Activated CD4-positive, alpha-beta T cell treated with anti-CD3 and anti-CD28 coated beads for 36 hours (primary cell): Measurements from ENCODE around the gene PLD5. TPM values are rescaled to one million over a fixed set of nuclear protein-coding genes. Genes with fewer than 3 reads are reported as not detected.

Source experiments
- ATAC-seq: fragments of 200-7000 bp; cut with Tn5 transposase; one replicate; pipeline ENCODE4 v1.10.0; 2021; ENCODE audit warnings: mild to moderate bottlenecking, moderate library complexity
- CTCF ChIA-PET: fragments of 350-600 bp; sonication (Branson Sonifier 250); formaldehyde crosslinking; loops from one replicate; lab custom pipeline; 2021; ENCODE audit warnings: antibody characterized with exemption; lab: Charles Lee
- POLR2A ChIA-PET: fragments of 350-600 bp; sonication (Branson Sonifier 250); formaldehyde crosslinking; loops from one replicate; lab custom pipeline; 2021; ENCODE audit warnings: antibody characterized with exemption, inconsistent platforms; lab: Charles Lee
- DNase-seq: peaks from one replicate; pipeline ENCODE4 v3.0.0-alpha.2; 2020
- H3K27ac Mint-ChIP-seq: one replicate; pipeline ENCODE4 v1.8.0; 2021; ENCODE audit warnings: mixed read lengths
- H3K27me3 Mint-ChIP-seq: one replicate; pipeline ENCODE4 v1.8.0; 2021; ENCODE audit warnings: mixed read lengths
- H3K36me3 Mint-ChIP-seq: one replicate; pipeline ENCODE4 v1.8.0; 2021; ENCODE audit warnings: low read depth, mixed read lengths
- H3K4me1 Mint-ChIP-seq: one replicate; pipeline ENCODE4 v1.8.0; 2021; ENCODE audit warnings: mixed read lengths
- H3K4me3 Mint-ChIP-seq: one replicate; pipeline ENCODE4 v1.8.0; 2021; ENCODE audit warnings: mild to moderate bottlenecking, moderate library complexity, mixed read lengths
- H3K9me3 Mint-ChIP-seq: one replicate; pipeline ENCODE4 v1.8.0; 2021; ENCODE audit warnings: low read depth, mixed read lengths
- intact Hi-C, 2 experiments: fragments of 100-400 bp; cut with DNase I in 1 of 2; cut with micrococcal nuclease in 1 of 2; formaldehyde crosslinking; loops; one replicate each; pipeline versions ENCODE4 v1.14.2 to v1.15.1; 2022 to 2024; cut with DNase I, micrococcal nuclease
- total RNA-seq, 2 experiments: library from RNA; stranded (reverse); gene quantifications; one replicate each; pipeline ENCODE4 v1.2.3, GENCODE V29; 2021

The PLD5 gene
- total RNA-seq, 2 experiments from 2014 or later = not detected

DNA sequence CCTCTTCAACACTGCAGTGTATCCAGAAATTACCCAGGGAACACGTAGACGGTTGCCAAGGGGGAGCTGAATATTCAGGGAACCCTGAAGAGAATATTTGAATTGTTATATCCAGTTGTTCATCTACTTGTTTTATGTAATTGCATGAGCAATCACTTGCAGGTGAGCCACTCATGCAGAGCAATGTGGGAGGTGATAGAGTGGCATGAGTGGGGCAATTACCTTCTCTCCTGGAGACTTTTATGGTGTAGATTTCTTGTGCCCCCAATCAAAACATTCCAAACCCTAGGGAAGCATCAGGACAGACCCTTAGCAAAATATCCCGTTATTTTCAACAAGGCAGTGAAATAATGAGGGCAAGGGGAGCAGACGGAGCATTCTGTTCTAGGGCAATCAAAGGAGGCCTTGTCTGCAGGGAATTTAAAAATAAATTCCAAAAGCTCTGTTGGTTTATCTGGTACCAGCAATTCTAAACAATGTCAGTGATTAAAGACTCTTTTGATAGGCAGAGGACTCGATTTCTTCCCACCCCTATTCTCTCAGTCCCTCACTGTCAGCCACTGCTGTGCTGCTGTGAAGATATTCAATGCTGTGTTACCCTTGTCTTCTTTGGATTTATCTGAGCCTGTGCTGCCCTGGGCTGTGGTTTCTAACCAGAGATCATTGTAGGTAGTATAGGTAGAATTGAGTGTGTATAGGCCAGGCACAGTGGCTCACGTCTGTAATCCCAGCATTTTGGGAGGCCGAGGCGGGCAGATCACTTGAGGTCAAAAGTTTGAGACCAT, 345.4 kb downstream of the PLD5 start:
- Mint-ChIP-seq H3K27me3 (no peaks in the 10 kb centered on the region), H3K4me1 (no peaks in the 10 kb centered on the region), H3K36me3 (no peaks in the 10 kb centered on the region), H3K9me3 (peaks cover 3% of the 10 kb centered on the region), H3K4me3 (no peak overlapping the region), H3K27ac (no peak overlapping the region)
- DNase-seq (no peak), ATAC-seq (no peak)
- CTCF ChIA-PET = no interaction called here
- intact Hi-C loops = no loop called here
- POLR2A ChIA-PET = no interaction called here

DNA sequence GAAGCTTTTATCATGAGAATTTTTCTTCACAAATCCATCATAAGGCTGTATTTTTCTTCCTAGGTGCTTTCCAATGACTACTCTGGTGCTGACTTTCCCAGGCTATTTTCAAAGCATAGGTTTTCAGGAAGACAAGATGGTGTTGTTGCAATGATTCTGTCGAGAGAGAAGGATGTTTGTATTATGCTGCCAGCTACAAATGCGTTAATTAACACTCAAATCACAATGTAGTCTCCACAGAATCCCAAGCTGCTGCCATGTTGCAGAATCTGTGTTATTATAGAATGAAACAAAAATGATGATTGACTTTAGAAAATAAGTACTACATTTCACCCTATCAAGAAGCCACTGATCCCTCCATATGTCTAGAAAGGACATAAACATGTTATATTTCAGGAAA, 346.1 kb downstream of the PLD5 start:
- DNase-seq = no peak
- POLR2A ChIA-PET = no interaction called here

DNA sequence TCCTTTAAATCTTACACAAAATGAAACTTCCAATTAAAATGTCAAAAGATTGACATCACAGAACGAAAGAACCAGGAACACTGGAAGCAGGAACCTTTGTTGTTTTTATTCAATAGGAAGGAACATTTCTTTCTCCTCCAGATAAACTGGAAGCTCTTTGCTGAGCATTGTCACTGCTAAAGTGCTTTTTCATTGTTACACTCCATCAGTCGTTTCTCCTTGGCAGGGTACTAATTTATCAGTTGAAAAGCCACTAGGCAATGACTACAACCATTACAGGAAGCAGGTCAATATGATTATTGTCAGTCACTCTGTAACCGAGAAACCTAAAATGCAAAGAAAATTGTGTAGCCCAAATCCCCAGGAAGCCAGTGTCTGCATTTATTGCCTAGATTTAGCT, 362.4 kb downstream of the PLD5 start:
- Mint-ChIP-seq H3K4me3 (no peak overlapping the region), H3K9me3 (no peaks in the 10 kb centered on the region), H3K36me3 (no peaks in the 10 kb centered on the region), H3K4me1 (no peaks in the 10 kb centered on the region), H3K27me3 (peaks cover 3% of the 10 kb centered on the region), H3K27ac (no peak overlapping the region)
- no peak for ATAC-seq
- CTCF ChIA-PET = no interaction called here
- POLR2A ChIA-PET = no interaction called here
- no peak for DNase-seq
- intact Hi-C loops = no loop called here

More for the DNA sequence above, 346.1 kb downstream of the PLD5 start:
- intact Hi-C loops = no loop called here
- no peaks in the 10 kb centered on the region for H3K4me1 Mint-ChIP-seq
- CTCF ChIA-PET = no interaction called here
- no peak overlapping the region for H3K4me3 Mint-ChIP-seq
- ATAC-seq = no peak
- peaks cover 3% of the 10 kb centered on the region for H3K9me3 Mint-ChIP-seq
- H3K36me3 Mint-ChIP-seq = no peaks in the 10 kb centered on the region
- H3K27ac Mint-ChIP-seq = no peak overlapping the region
- no peaks in the 10 kb centered on the region for H3K27me3 Mint-ChIP-seq

DNA sequence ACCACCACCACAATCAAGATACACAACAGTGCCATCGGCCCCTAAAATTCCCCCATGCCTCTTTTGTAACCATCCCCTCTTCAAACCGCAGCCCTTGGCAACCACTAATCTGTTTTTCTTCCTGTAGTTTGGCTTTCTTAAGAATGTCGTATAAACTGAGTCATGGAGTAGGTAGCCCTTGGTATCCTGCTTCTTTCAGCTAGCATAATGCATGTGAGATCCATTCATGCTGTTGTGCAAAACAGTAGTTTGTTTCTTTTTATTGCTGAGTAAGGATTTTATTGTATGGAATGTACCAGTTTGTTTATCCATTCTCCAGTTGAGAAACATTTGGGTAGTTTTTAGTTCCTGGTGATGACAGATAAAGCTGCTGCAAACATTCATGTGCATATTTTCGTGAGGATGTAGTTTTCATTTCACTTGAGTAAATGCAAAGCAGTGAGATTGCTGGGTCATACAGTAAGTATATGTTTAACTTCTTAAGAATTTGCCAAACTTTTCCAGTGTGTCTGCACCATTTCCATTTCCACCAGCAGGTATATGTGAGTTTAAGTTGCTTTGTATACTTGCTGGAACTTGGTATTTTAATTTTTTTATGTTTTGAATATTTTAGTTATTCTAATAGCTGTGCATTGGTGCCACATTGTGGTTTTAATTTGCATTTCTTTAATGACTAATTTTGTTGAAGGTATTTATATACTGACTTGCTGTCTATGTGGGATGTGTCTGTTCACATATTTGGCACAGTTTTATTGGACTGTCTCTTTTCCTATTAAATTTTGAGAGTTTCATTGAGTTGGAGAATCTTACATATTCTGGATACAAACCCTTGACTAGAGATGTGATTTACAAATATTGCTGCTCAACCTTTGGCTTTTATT, 377.2 kb downstream of the PLD5 start:
- no peaks in the 10 kb centered on the region for H3K4me1 Mint-ChIP-seq
- ChIA-PET POLR2A (no interaction called here), CTCF (no interaction called here)
- no peak overlapping the region for H3K27ac Mint-ChIP-seq
- no peaks in the 10 kb centered on the region for H3K27me3 Mint-ChIP-seq
- intact Hi-C loops = no loop called here
- no peaks in the 10 kb centered on the region for H3K36me3 Mint-ChIP-seq
- DNase-seq (peak; percentile 6), ATAC-seq (no peak)
- H3K9me3 Mint-ChIP-seq = no peaks in the 10 kb centered on the region
- no peak overlapping the region for H3K4me3 Mint-ChIP-seq

DNA sequence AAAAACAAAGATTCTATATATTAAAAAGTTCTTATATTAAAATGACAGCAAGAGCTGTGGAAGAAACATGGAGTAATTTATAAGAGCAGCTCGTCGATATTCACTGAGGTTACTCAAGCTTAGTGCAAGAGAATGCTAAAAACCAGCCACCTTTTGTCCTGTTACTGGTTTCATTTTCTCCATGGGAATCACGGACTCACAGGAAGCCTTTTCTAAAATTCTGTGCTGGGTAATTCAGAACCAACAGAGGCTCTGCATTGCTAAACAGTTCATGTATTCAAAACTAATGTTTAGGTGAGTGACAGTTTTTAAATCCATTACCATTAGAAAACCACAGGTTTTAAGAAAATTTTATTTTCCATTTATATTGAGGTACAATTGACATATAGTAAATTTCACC, 377.8 kb downstream of the PLD5 start:
- no peak overlapping the region for H3K27ac Mint-ChIP-seq
- no peaks in the 10 kb centered on the region for H3K4me1 Mint-ChIP-seq
- intact Hi-C loops = no loop called here
- H3K27me3 Mint-ChIP-seq = no peaks in the 10 kb centered on the region
- no peaks in the 10 kb centered on the region for H3K36me3 Mint-ChIP-seq
- DNase-seq = no peak
- POLR2A ChIA-PET = no interaction called here
- H3K4me3 Mint-ChIP-seq = no peak overlapping the region
- ATAC-seq = no peak
- H3K9me3 Mint-ChIP-seq = no peaks in the 10 kb centered on the region
- CTCF ChIA-PET = no interaction called here

DNA sequence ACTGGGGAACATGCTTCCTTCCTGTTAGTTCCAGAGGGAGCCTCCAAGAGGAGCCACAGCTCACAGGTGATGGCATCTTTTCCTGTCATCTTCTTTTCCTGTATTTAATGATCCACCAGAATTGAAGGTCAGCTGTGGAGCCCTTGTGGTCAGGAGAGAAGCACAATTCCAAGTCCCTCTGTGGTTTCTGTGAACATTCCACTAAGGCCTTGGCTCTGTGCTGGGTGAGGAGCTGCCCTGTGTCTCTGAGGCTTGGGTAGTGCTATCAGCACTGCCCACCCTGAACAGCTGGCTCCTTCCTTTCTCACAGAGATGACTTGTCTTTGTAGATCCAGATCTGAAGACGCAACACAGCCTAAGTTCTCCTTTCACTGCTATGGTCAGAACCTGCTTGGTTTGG, 383.7 kb downstream of the PLD5 start:
- no peaks in the 10 kb centered on the region for H3K9me3 Mint-ChIP-seq
- no peak for ATAC-seq
- CTCF ChIA-PET = no interaction called here
- no peak overlapping the region for H3K27ac Mint-ChIP-seq
- intact Hi-C loops = no loop called here
- peaks cover 10% of the 10 kb centered on the region for H3K27me3 Mint-ChIP-seq
- H3K36me3 Mint-ChIP-seq = no peaks in the 10 kb centered on the region
- no peak for DNase-seq
- H3K4me3 Mint-ChIP-seq = no peak overlapping the region
- POLR2A ChIA-PET = no interaction called here
- H3K4me1 Mint-ChIP-seq = no peaks in the 10 kb centered on the region

DNA sequence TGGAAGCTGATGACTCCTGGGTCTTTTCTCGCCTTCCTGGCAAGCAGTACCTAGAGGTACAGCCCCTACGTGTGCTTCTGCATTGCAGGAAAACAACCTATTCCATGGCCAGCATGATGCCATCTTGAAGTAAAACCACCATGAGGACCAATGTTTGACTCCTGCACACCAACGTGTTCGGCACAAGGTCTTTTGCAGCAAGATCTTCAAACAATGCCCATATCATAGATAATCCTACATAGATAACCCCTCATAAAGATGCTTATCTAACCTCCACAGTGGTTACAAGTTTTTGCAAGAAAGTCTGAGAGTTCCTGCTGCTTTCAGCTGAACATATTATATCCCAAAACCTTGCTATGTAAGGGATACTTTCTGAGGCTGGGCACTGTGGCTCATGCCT, 384.5 kb downstream of the PLD5 start:
- ChIA-PET CTCF (no interaction called here), POLR2A (no interaction called here)
- Mint-ChIP-seq H3K27me3 (peaks cover 10% of the 10 kb centered on the region), H3K4me3 (no peak overlapping the region), H3K36me3 (no peaks in the 10 kb centered on the region), H3K9me3 (no peaks in the 10 kb centered on the region), H3K27ac (no peak overlapping the region), H3K4me1 (no peaks in the 10 kb centered on the region)
- intact Hi-C loops = no loop called here
- ATAC-seq (no peak), DNase-seq (no peak)

DNA sequence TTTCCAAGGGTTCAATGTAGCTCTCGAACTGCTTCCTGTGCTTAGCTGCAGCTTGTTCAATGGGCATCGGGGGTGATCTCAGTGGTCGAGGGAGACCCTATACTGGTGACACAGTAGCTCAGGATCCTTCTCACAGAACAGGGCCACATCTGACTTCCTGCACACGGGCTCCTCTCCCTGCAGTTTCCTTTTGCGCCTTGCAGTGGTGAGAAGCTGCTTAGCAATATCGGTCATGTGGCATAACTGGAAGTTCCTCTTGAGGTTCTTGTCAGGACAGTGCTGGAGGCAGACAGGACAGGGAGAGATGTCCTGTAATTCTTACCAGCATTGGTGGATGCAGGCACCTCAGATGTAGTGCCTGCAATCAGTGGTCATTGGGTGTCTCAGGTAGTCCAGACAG, 385.1 kb downstream of the PLD5 start:
- no peak overlapping the region for H3K4me3 Mint-ChIP-seq
- no peak for DNase-seq
- H3K36me3 Mint-ChIP-seq = no peaks in the 10 kb centered on the region
- H3K27me3 Mint-ChIP-seq = peaks cover 10% of the 10 kb centered on the region
- ATAC-seq = no peak
- H3K27ac Mint-ChIP-seq = no peak overlapping the region
- CTCF ChIA-PET = interaction anchor here (0.7 kb wide), 1 partner anchor 10 kb away, joined by 3 read pairs; no protein-coding TSS in a partner anchor
- H3K4me1 Mint-ChIP-seq = no peaks in the 10 kb centered on the region
- POLR2A ChIA-PET = no interaction called here
- intact Hi-C loops = no loop called here
- H3K9me3 Mint-ChIP-seq = no peaks in the 10 kb centered on the region

DNA sequence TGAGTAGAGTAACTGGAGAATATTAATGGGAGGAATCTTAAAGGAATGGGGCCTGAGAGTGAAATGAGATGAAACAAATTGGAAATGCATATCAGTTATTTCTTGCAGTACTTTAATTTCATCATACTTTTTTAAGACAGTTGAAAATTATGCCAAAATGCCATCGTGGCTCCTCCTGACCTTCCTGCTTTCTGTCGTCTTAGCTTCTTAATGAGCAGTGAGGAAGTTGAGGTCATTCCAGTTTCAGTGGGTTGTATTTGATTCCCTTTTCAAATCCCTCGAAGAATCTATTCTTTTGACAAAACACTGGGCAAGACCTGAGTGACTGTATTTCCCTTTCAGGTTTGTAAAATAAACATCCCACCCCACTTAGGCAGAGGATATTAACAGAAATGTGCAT, 390.7 kb downstream of the PLD5 start:
- ATAC-seq = no peak
- POLR2A ChIA-PET = no interaction called here
- CTCF ChIA-PET = no interaction called here
- H3K36me3 Mint-ChIP-seq = no peaks in the 10 kb centered on the region
- H3K27ac Mint-ChIP-seq = no peak overlapping the region
- DNase-seq = no peak
- H3K9me3 Mint-ChIP-seq = peaks cover 2% of the 10 kb centered on the region
- intact Hi-C loops = no loop called here
- H3K4me3 Mint-ChIP-seq = no peak overlapping the region
- H3K4me1 Mint-ChIP-seq = no peaks in the 10 kb centered on the region
- H3K27me3 Mint-ChIP-seq = no peaks in the 10 kb centered on the region

DNA sequence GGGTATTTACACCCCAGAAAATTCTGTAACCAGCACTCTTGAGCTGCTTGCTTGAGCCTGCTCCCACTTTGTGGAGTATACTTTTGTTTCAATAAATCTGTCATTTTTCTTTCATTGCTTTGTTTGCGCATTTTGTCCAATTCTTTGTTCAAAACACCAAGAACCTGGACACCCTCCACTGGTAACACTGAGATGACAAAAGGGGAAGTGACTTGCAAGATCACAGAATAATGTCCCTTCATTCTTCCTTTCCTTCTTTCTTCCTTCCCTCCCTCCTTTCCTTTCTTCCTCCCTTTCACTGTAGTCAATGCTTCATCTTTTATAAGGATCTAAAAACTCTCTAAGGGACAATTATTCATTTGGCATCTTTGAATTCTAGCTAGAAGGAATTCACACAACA, 391.1 kb downstream of the PLD5 start:
- Mint-ChIP-seq H3K4me1 (no peaks in the 10 kb centered on the region), H3K27me3 (no peaks in the 10 kb centered on the region), H3K27ac (no peak overlapping the region), H3K4me3 (no peak overlapping the region), H3K9me3 (peaks cover 2% of the 10 kb centered on the region), H3K36me3 (no peaks in the 10 kb centered on the region)
- no peak for DNase-seq
- ATAC-seq = no peak
- ChIA-PET POLR2A (no interaction called here), CTCF (no interaction called here)
- intact Hi-C loops = no loop called here

DNA sequence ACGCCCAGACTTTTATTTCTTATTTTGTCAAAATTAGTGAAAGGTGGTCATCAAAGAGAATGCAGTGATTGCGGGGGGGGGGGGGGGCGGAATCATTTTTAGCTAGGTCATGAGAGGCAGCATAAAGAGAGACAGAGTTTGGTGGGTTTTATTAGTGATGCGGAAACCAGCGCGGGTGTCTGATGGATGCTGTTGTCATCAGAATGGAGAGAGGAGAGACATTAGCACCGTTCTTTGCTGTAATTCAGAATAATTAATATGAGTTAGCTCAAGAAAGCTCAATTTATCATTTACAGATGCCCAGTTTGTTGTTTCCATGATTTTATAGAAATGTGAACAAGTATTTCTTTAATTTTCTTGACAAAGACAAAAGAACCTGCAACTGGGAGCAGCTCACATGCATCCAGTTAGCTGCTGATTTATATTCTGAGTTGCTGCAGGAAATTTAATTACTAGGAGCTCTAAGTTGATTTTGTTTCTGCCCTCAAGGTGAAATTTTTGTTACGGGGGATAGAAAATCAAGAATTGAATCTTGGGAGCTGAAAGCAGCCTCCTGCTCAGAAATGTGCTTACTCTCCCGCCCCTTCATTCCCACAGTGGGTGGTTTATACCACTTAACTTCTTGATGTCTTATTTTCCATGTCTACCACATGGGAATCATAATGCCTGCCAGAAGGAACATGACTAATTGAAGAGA, 392.2 kb downstream of the PLD5 start:
- H3K36me3 Mint-ChIP-seq = no peaks in the 10 kb centered on the region
- H3K27ac Mint-ChIP-seq = no peak overlapping the region
- ATAC-seq (no peak), DNase-seq (no peak)
- H3K4me3 Mint-ChIP-seq = no peak overlapping the region
- H3K4me1 Mint-ChIP-seq = no peaks in the 10 kb centered on the region
- no peaks in the 10 kb centered on the region for H3K27me3 Mint-ChIP-seq
- CTCF ChIA-PET = no interaction called here
- POLR2A ChIA-PET = no interaction called here
- intact Hi-C loops = no loop called here
- H3K9me3 Mint-ChIP-seq = peaks cover 3% of the 10 kb centered on the region
